Measurements from ENCODE around the gene AKR1E2. TPM values are rescaled to one million over a fixed set of nuclear protein-coding genes. Genes with fewer than 3 reads are reported as not detected.

The AKR1E2 gene
- total RNA-seq (ENCODE audit: unreplicated experiment), result 8.7 TPM
- long read RNA-seq, partial matches to known transcripts, result 0 of 1 reads
- long read RNA-seq, other reads (novel, unspliced or antisense), result 1 of 1 reads

DNA sequence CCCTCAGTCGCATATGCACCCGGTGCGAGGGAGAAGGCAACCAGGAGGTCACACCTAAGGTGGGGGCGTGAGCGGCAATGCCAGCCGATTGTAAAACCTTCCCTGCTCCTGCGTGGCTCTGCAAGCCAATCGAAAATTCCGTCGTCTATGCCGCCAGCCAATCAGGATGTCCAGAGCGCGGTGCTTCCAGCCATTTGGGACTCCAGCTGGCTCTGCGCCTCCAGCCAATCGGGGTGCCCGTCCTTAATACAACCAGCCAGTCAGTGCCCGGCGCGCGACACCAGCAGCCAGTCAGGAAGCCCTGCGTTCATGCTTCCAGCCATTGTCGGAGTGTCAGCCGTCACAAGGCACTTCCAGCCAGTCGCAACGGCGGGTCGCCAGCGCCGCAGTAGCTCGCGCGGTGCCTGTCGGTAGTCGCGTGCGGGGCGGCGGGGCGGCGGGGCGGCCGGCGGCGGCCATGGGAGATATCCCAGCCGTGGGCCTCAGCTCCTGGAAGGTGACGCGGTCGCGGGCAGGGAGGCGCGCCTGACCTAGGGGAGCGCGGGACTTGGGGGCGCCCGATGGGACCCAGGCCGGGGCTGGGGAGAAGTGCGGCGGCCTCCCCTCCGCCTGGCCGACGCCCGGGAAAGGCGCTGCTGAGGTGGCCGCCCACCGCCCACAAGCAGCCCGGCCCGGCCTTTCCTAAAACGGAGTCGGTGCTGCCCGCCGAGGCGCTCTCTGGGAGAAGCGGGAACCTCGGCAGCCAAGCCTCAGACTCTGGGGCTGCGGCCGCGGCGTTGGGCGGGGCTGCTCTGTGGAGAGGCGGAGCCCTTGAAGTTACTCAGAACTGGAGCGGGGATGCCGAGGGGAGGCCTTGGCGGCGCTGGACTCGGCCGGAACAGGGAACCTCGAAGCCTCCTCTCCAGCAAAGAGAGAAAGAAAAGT is at the start of gene AKR1E2:
Gene AKR1E2, plus strand, starts transcription at position 340 of the 924 bp plus-strand sequence. Its CDS starts 118 bp downstream, at position 458.
- Mint-ChIP-seq H3K9me3 (ENCODE audit: unreplicated experiment) (peaks cover 9% of the 10 kb centered on the region), H3K36me3 (ENCODE audit: unreplicated experiment) (peaks cover 4% of the 10 kb centered on the region), H3K4me1 (ENCODE audit: low read depth, unreplicated experiment) (peaks cover 2% of the 10 kb centered on the region), H3K27ac (ENCODE audit: unreplicated experiment) (no peak within 1 kb of the TSS), H3K4me3 (ENCODE audit: unreplicated experiment) (peak within 1 kb of the TSS; percentile 80), H3K27me3 (ENCODE audit: unreplicated experiment) (peaks cover 4% of the 10 kb centered on the region)
- TF ChIP-seq, protein P1, sequence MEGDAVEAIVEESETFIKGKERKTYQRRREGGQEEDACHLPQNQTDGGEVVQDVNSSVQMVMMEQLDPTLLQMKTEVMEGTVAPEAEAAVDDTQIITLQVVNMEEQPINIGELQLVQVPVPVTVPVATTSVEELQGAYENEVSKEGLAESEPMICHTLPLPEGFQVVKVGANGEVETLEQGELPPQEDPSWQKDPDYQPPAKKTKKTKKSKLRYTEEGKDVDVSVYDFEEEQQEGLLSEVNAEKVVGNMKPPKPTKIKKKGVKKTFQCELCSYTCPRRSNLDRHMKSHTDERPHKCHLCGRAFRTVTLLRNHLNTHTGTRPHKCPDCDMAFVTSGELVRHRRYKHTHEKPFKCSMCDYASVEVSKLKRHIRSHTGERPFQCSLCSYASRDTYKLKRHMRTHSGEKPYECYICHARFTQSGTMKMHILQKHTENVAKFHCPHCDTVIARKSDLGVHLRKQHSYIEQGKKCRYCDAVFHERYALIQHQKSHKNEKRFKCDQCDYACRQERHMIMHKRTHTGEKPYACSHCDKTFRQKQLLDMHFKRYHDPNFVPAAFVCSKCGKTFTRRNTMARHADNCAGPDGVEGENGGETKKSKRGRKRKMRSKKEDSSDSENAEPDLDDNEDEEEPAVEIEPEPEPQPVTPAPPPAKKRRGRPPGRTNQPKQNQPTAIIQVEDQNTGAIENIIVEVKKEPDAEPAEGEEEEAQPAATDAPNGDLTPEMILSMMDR (IDR thresholded peaks at IDR 0.05; ENCODE audit: partially characterized antibody, unreplicated experiment), result no peak
- DNase-seq, result peak; percentile 89

DNA sequence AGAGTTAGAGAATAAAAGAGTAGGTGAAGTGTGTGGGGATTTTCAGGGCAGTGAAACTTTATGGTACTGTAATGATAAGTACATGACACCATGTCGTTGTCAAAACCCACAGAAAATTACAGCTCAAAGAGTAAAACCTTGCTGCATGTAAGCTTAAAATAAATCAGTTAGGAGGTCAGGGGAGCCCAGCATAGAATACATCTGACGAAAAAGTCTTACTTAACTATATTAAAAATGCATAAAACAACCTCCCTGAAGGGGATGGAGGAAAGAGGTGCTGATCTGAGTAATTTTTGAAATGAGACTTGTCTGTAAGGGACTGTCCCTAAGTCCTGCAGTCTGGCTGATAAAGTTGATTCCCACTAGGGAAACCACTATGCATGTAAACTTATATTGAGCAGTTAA is 49.8 kb upstream of the AKR1E2 start:
- no peak for DNase-seq
- no peaks in the 10 kb centered on the region for H3K27me3 Mint-ChIP-seq (ENCODE audit: unreplicated experiment)
- H3K27ac Mint-ChIP-seq (ENCODE audit: unreplicated experiment), result no peak overlapping the region
- no peak overlapping the region for H3K4me3 Mint-ChIP-seq (ENCODE audit: unreplicated experiment)
- TF ChIP-seq, protein P1 (IDR thresholded peaks at IDR 0.05; ENCODE audit: partially characterized antibody, unreplicated experiment), result no peak
- no peaks in the 10 kb centered on the region for H3K36me3 Mint-ChIP-seq (ENCODE audit: unreplicated experiment)
- H3K4me1 Mint-ChIP-seq (ENCODE audit: low read depth, unreplicated experiment), result no peaks in the 10 kb centered on the region
- H3K9me3 Mint-ChIP-seq (ENCODE audit: unreplicated experiment), result peaks cover 2% of the 10 kb centered on the region

DNA sequence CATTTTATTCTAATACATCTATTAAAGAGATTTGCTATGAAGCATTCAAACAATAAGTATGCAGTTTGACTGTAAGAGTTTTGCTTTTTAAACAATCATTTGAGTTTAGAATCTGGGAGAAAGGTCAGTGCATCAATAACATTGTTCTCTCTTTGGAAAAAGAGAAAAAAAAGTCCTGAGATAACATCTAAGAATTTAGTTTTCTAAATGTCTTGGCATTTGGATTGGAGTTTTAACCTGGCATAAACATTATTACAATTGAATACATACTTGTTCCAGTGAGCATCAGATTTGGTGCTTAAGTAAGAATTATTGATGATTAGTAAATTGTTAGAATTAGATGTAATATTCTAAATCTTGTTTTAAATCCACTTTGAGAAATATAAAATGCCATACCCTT is 47.2 kb upstream of the AKR1E2 start:
- Mint-ChIP-seq H3K4me3 (ENCODE audit: unreplicated experiment) (no peak overlapping the region), H3K9me3 (ENCODE audit: unreplicated experiment) (peaks cover 2% of the 10 kb centered on the region), H3K36me3 (ENCODE audit: unreplicated experiment) (no peaks in the 10 kb centered on the region), H3K27me3 (ENCODE audit: unreplicated experiment) (no peaks in the 10 kb centered on the region), H3K27ac (ENCODE audit: unreplicated experiment) (no peak overlapping the region), H3K4me1 (ENCODE audit: low read depth, unreplicated experiment) (no peaks in the 10 kb centered on the region)
- TF ChIP-seq, protein P1 (IDR thresholded peaks at IDR 0.05; ENCODE audit: partially characterized antibody, unreplicated experiment), result no peak
- no peak for DNase-seq

DNA sequence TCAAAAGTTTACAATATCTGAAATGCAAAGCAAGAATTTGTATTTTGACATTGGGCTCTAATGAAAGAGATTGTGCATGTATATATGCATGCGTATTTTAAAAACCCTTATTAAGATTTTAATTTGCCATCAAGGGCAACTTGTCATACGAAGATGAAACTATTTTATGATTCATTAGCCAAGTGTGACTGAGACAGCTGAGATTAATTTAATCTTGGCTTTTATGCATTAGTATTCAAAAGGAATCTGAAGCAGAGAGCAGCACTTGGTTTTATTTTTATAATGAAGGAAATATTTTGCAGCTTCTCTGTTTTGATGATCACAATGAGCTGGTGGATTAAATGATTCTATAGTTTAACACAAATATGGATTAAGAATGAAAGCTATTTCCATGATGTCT is 45.9 kb upstream of the AKR1E2 start:
- Mint-ChIP-seq H3K4me3 (ENCODE audit: unreplicated experiment) (no peak overlapping the region), H3K36me3 (ENCODE audit: unreplicated experiment) (no peaks in the 10 kb centered on the region), H3K27me3 (ENCODE audit: unreplicated experiment) (no peaks in the 10 kb centered on the region), H3K27ac (ENCODE audit: unreplicated experiment) (no peak overlapping the region), H3K9me3 (ENCODE audit: unreplicated experiment) (no peaks in the 10 kb centered on the region), H3K4me1 (ENCODE audit: low read depth, unreplicated experiment) (no peaks in the 10 kb centered on the region)
- DNase-seq, result no peak
- TF ChIP-seq, protein P1 (IDR thresholded peaks at IDR 0.05; ENCODE audit: partially characterized antibody, unreplicated experiment), result no peak

DNA sequence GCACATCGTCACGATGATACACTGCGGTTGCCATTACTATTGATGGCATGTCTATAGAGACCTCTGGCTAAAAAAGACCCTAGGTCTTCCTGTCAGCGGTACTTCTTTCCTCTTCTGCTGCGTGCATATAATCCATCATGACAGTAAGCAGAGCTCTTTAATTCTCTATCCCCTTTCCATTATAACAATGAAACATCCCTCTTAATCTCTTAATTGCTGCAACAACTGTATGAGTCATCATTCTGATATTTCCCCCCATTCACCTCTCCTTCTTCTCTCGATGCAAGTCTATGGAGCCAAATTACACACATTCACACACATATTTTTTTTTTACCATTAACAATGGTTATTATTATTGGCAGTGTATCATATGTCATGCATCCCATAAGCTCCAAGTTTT is 45.2 kb upstream of the AKR1E2 start:
- H3K27ac Mint-ChIP-seq (ENCODE audit: unreplicated experiment), result no peak overlapping the region
- no peaks in the 10 kb centered on the region for H3K36me3 Mint-ChIP-seq (ENCODE audit: unreplicated experiment)
- no peak overlapping the region for H3K4me3 Mint-ChIP-seq (ENCODE audit: unreplicated experiment)
- no peak for DNase-seq
- H3K4me1 Mint-ChIP-seq (ENCODE audit: low read depth, unreplicated experiment), result no peaks in the 10 kb centered on the region
- TF ChIP-seq, protein P1 (IDR thresholded peaks at IDR 0.05; ENCODE audit: partially characterized antibody, unreplicated experiment), result no peak
- no peaks in the 10 kb centered on the region for H3K27me3 Mint-ChIP-seq (ENCODE audit: unreplicated experiment)
- H3K9me3 Mint-ChIP-seq (ENCODE audit: unreplicated experiment), result no peaks in the 10 kb centered on the region

All from glutamatergic neuron (in vitro differentiated cells).